Astrocyte (in vitro differentiated cells and primary cell): Measurements from ENCODE around the gene ITPA. TPM values are rescaled to one million over a fixed set of nuclear protein-coding genes. Genes with fewer than 3 reads are reported as not detected.

Experiments used
- DNase-seq: peaks from one replicate; pipeline ENCODE4 v3.0.0-alpha.2; 2010; ENCODE audit warnings: low read depth
- FAIRE-seq: peaks from 2 replicates; lab custom pipeline; 2011; peaks lifted over from hg19 to GRCh38; lab: Jason Lieb, UNC
- H2AFZ ChIP-seq: 2 replicates; pipeline ENCODE4 v1.6.0; 2012; ENCODE audit warnings: low read depth, low read length, inconsistent platforms
- H3K27ac ChIP-seq: 2 replicates; pipeline ENCODE4 v1.5.1; 2011; ENCODE audit warnings: low read depth, low read length, inconsistent platforms
- H3K27me3 ChIP-seq: 2 replicates; pipeline ENCODE4 v1.6.0; 2011; ENCODE audit warnings: low read length, inconsistent platforms; ENCODE audit not compliant: insufficient read depth
- H3K36me3 ChIP-seq: 2 replicates; pipeline ENCODE4 v1.5.1; 2011; ENCODE audit warnings: low read length, inconsistent platforms; ENCODE audit not compliant: insufficient read depth
- H3K4me1 ChIP-seq: 2 replicates; pipeline ENCODE4 v1.5.1; 2011; ENCODE audit warnings: low read length, inconsistent platforms; ENCODE audit not compliant: insufficient read depth
- H3K4me2 ChIP-seq: 2 replicates; pipeline ENCODE4 v1.6.0; 2012; ENCODE audit warnings: low read length, inconsistent platforms
- H3K4me3 ChIP-seq: 2 replicates; pipeline ENCODE4 v1.5.1; 2011; ENCODE audit warnings: low read depth, mild to moderate bottlenecking, low read length, inconsistent platforms; ENCODE audit not compliant: insufficient read depth
- H3K79me2 ChIP-seq: 2 replicates; pipeline ENCODE4 v1.6.0; 2012; ENCODE audit warnings: mild to moderate bottlenecking, low read length, inconsistent platforms; ENCODE audit not compliant: insufficient read depth
- H3K9ac ChIP-seq: 2 replicates; pipeline ENCODE4 v1.6.0; 2012; ENCODE audit warnings: mild to moderate bottlenecking, low read length, inconsistent platforms
- H3K9me3 ChIP-seq: 2 replicates; pipeline ENCODE4 v1.5.1; 2012; ENCODE audit warnings: low read depth, mild to moderate bottlenecking, low read length, inconsistent platforms; ENCODE audit not compliant: insufficient read depth
- H4K20me1 ChIP-seq: 2 replicates; pipeline ENCODE4 v1.6.0; 2012; ENCODE audit warnings: low read length, inconsistent platforms; ENCODE audit not compliant: insufficient read depth
- H3K27ac Mint-ChIP-seq: one replicate; pipeline ENCODE4 v1.8.0; 2021; ENCODE audit warnings: mild to moderate bottlenecking, mixed read lengths; ENCODE audit not compliant: unreplicated experiment
- H3K27me3 Mint-ChIP-seq: one replicate; pipeline ENCODE4 v1.8.0; 2021; ENCODE audit warnings: low read depth, mixed read lengths; ENCODE audit not compliant: unreplicated experiment
- H3K36me3 Mint-ChIP-seq: one replicate; pipeline ENCODE4 v1.8.0; 2021; ENCODE audit warnings: low read depth, mixed read lengths; ENCODE audit not compliant: unreplicated experiment
- H3K4me1 Mint-ChIP-seq: one replicate; pipeline ENCODE4 v1.8.0; 2021; ENCODE audit warnings: low read depth, mixed read lengths; ENCODE audit not compliant: unreplicated experiment
- H3K4me3 Mint-ChIP-seq: one replicate; pipeline ENCODE4 v1.8.0; 2021; ENCODE audit warnings: mild to moderate bottlenecking, moderate library complexity, mixed read lengths; ENCODE audit not compliant: unreplicated experiment
- H3K9me3 Mint-ChIP-seq: one replicate; pipeline ENCODE4 v1.8.0; 2021; ENCODE audit warnings: mild to moderate bottlenecking, mixed read lengths; ENCODE audit not compliant: unreplicated experiment
- CTCF ChIP-seq: IDR thresholded peaks from 2 replicates; pipeline ENCODE4 v1.5.1; 2011; ENCODE audit warnings: low read depth, mild to moderate bottlenecking, inconsistent platforms, low read length, moderate library complexity; ENCODE audit not compliant: insufficient read depth
- EZH2 ChIP-seq: IDR thresholded peaks from 2 replicates; pipeline ENCODE4 v1.6.1; 2012; ENCODE audit warnings: mild to moderate bottlenecking, low read length, inconsistent platforms; ENCODE audit not compliant: insufficient read depth
- total RNA-seq: library from RNA; stranded (reverse); gene quantifications from 2 replicates; pipeline ENCODE4 v1.2.1, GENCODE V29; 2021

ITPA gene
- total RNA-seq, 1 donor from 2014 or later, result 55.5 TPM

GRCh38 chr20:3226093-3226492 lies 16.8 kb downstream of the ITPA start:
- no peaks in the 10 kb centered on the region for H4K20me1 ChIP-seq
- no peak for DNase-seq
- Mint-ChIP-seq H3K27me3 (no peaks in the 10 kb centered on the region), H3K4me1 (peaks cover 15% of the 10 kb centered on the region), H3K36me3 (peaks cover 6% of the 10 kb centered on the region), H3K9me3 (no peaks in the 10 kb centered on the region), H3K4me3 (no peak overlapping the region), H3K27ac (no peak overlapping the region)
- H3K79me2 ChIP-seq, result no peaks in the 10 kb centered on the region
- H3K27me3 ChIP-seq, result no peaks in the 10 kb centered on the region
- no peak overlapping the region for H3K27ac ChIP-seq
- no peak overlapping the region for H3K4me2 ChIP-seq
- no peak for FAIRE-seq
- no peaks in the 10 kb centered on the region for H3K9me3 ChIP-seq
- no peaks in the 10 kb centered on the region for H3K4me1 ChIP-seq
- H3K9ac ChIP-seq, result no peak overlapping the region
- no peak overlapping the region for H3K4me3 ChIP-seq
- no peak overlapping the region for H2AFZ ChIP-seq
- H3K36me3 ChIP-seq, result peaks cover 4% of the 10 kb centered on the region
- TF ChIP-seq EZH2 (no peak), CTCF (no peak)

- Histone ChIP-seq H3K4me2 (no peak overlapping the region), H3K9me3 (no peaks in the 10 kb centered on the region), H4K20me1 (no peaks in the 10 kb centered on the region), H3K4me1 (no peaks in the 10 kb centered on the region), H3K79me2 (no peaks in the 10 kb centered on the region), H3K27ac (no peak overlapping the region), H3K27me3 (no peaks in the 10 kb centered on the region), H2AFZ (no peak overlapping the region), H3K4me3 (no peak overlapping the region), H3K36me3 (no peaks in the 10 kb centered on the region), H3K9ac (no peak overlapping the region)
- FAIRE-seq, result no peak
- Mint-ChIP-seq H3K36me3 (peaks cover 6% of the 10 kb centered on the region), H3K27ac (no peak overlapping the region), H3K9me3 (no peaks in the 10 kb centered on the region), H3K4me1 (peaks cover 15% of the 10 kb centered on the region), H3K4me3 (no peak overlapping the region), H3K27me3 (no peaks in the 10 kb centered on the region)
- no peak for DNase-seq
- TF ChIP-seq EZH2 (no peak), CTCF (no peak)
Measured at GRCh38 chr20:3226864-3227263, 17.6 kb downstream of the ITPA start.

GRCh38 chr20:3227506-3227905 lies 18.2 kb downstream of the ITPA start:
- Histone ChIP-seq H4K20me1 (no peaks in the 10 kb centered on the region), H3K36me3 (no peaks in the 10 kb centered on the region), H3K79me2 (no peaks in the 10 kb centered on the region), H3K27me3 (no peaks in the 10 kb centered on the region), H3K9ac (no peak overlapping the region), H2AFZ (no peak overlapping the region), H3K27ac (no peak overlapping the region), H3K9me3 (no peaks in the 10 kb centered on the region), H3K4me2 (no peak overlapping the region), H3K4me3 (no peak overlapping the region), H3K4me1 (no peaks in the 10 kb centered on the region)
- TF ChIP-seq EZH2 (no peak), CTCF (no peak)
- H3K27me3 Mint-ChIP-seq, result no peaks in the 10 kb centered on the region
- H3K4me1 Mint-ChIP-seq, result peaks cover 14% of the 10 kb centered on the region
- no peak overlapping the region for H3K4me3 Mint-ChIP-seq
- no peaks in the 10 kb centered on the region for H3K9me3 Mint-ChIP-seq
- peaks cover 6% of the 10 kb centered on the region for H3K36me3 Mint-ChIP-seq
- no peak for DNase-seq
- FAIRE-seq, result no peak
- no peak overlapping the region for H3K27ac Mint-ChIP-seq
